ENCODE results near the gene ATG4C.

- TF ChIP-seq, protein P1, sequence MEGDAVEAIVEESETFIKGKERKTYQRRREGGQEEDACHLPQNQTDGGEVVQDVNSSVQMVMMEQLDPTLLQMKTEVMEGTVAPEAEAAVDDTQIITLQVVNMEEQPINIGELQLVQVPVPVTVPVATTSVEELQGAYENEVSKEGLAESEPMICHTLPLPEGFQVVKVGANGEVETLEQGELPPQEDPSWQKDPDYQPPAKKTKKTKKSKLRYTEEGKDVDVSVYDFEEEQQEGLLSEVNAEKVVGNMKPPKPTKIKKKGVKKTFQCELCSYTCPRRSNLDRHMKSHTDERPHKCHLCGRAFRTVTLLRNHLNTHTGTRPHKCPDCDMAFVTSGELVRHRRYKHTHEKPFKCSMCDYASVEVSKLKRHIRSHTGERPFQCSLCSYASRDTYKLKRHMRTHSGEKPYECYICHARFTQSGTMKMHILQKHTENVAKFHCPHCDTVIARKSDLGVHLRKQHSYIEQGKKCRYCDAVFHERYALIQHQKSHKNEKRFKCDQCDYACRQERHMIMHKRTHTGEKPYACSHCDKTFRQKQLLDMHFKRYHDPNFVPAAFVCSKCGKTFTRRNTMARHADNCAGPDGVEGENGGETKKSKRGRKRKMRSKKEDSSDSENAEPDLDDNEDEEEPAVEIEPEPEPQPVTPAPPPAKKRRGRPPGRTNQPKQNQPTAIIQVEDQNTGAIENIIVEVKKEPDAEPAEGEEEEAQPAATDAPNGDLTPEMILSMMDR (IDR thresholded peaks at IDR 0.05; ENCODE audit: borderline replicate concordance, extremely low read depth, low read length, poor library complexity, severe bottlenecking), result no peak
- TF ChIP-seq EZH2 (IDR thresholded peaks at IDR 0.05; ENCODE audit: borderline replicate concordance, low read depth, low read length, severe bottlenecking), result no peak
These were observed 56.6 kb downstream of the ATG4C start for GRCh38 chr1:62840555-62840954.

All from DND-41 (cell line).